Coronary artery (tissue), 2 donors: ENCODE measurements around the gene BNIP5.

Experiments used
- DNase-seq: peaks from one replicate; pipeline ENCODE4 v3.0.0-alpha.2; 2017; ENCODE audit warnings: low spot score
- H3K27ac ChIP-seq, 2 donors: fragments of 200-600 bp; sonication (generic); one replicate each; pipeline ENCODE4 v1.5.1; 2016 to 2019
- H3K4me3 ChIP-seq: fragments of 200-600 bp; sonication (generic); 2 replicates; pipeline ENCODE4 v1.5.1; 2016; ENCODE audit warnings: mild to moderate bottlenecking, moderate library complexity
- CTCF ChIP-seq: fragments of 200-600 bp; sonication (generic); IDR thresholded peaks from one replicate; pipeline ENCODE4 v1.5.1; 2019; ENCODE audit warnings: antibody characterized with exemption

Gene BNIP5

GRCh38 chr6:36328600-36328999 lies 8.1 kb downstream of the BNIP5 start:
- H3K4me3 ChIP-seq = no peak overlapping the region
- no peak for TF ChIP-seq CTCF
- H3K27ac ChIP-seq = no peak overlapping the region
- DNase-seq = no peak

GRCh38 chr6:36327919-36328236 lies 8.8 kb downstream of the BNIP5 start:
- no peak overlapping the region for H3K4me3 ChIP-seq
- TF ChIP-seq CTCF = no peak
- H3K27ac ChIP-seq = no peak overlapping the region
- no peak for DNase-seq

- no peak overlapping the region for H3K27ac ChIP-seq
- no peak for TF ChIP-seq CTCF
- DNase-seq = no peak
- no peak overlapping the region for H3K4me3 ChIP-seq
Observed at GRCh38 chr6:36327226-36327918, 9.3 kb downstream of the BNIP5 start.

- DNase-seq = no peak
- no peak overlapping the region for H3K4me3 ChIP-seq
- no peak overlapping the region for H3K27ac ChIP-seq
- no peak for TF ChIP-seq CTCF
Observed at GRCh38 chr6:36326356-36326995, 10.2 kb downstream of the BNIP5 start.

- no peak for DNase-seq
- Histone ChIP-seq H3K27ac (no peak overlapping the region), H3K4me3 (no peak overlapping the region)
- TF ChIP-seq CTCF = no peak
Observed at GRCh38 chr6:36324715-36325114, 12.0 kb downstream of the BNIP5 start.

- no peak for DNase-seq
- no peak overlapping the region for H3K4me3 ChIP-seq
- TF ChIP-seq CTCF = no peak
- H3K27ac ChIP-seq = no peak overlapping the region
Observed at GRCh38 chr6:36324191-36324590, 12.5 kb downstream of the BNIP5 start.

GRCh38 chr6:36323062-36323461 lies 13.6 kb downstream of the BNIP5 start:
- no peak for DNase-seq
- no peak overlapping the region for H3K27ac ChIP-seq
- no peak overlapping the region for H3K4me3 ChIP-seq
- no peak for TF ChIP-seq CTCF
